Measurements from ENCODE around the gene B3GNT3.

The B3GNT3 gene

GRCh38 chr19:17749912-17750317 lies 45.0 kb upstream of the B3GNT3 start:
- Histone ChIP-seq H2AFZ (ENCODE audit: low read length) (no peak overlapping the region), H3K4me3 (ENCODE audit: low read length) (no peak overlapping the region), H3K9me2 (replicated peaks; ENCODE audit: insufficient read depth, low read length) (no peaks in the 10 kb centered on the region), H3K4me2 (ENCODE audit: low read depth, low read length) (no peak overlapping the region), H3K27me3 (replicated peaks; ENCODE audit: insufficient read depth, low read length) (no peaks in the 10 kb centered on the region), H3K9ac (ENCODE audit: low read length) (no peak overlapping the region), H3K27ac (ENCODE audit: low read length) (no peak overlapping the region), H3K4me1 (ENCODE audit: low read length) (peaks cover 14% of the 10 kb centered on the region), H3K36me3 (replicated peaks; ENCODE audit: insufficient read depth, low read length) (no peaks in the 10 kb centered on the region), H3K9me3 (replicated peaks; ENCODE audit: insufficient read depth, low read length) (no peaks in the 10 kb centered on the region), H3K79me2 (ENCODE audit: low read length) (no peaks in the 10 kb centered on the region), H3F3A (ENCODE audit: insufficient read depth, low read length) (0 out of 2 replicates have a peak, but pooled peaks cover 5% of the 10 kb centered on the region), H4K20me1 (ENCODE audit: insufficient read depth, low read length) (no peaks in the 10 kb centered on the region)
- TF ChIP-seq EZH2 (optimal IDR thresholded peaks at IDR 0.05; ENCODE audit: low read depth, low read length) (no peak), EZH2phosphoT487 (IDR thresholded peaks at IDR 0.05; ENCODE audit: low read length) (no peak)
- TF ChIP-seq, protein P1, sequence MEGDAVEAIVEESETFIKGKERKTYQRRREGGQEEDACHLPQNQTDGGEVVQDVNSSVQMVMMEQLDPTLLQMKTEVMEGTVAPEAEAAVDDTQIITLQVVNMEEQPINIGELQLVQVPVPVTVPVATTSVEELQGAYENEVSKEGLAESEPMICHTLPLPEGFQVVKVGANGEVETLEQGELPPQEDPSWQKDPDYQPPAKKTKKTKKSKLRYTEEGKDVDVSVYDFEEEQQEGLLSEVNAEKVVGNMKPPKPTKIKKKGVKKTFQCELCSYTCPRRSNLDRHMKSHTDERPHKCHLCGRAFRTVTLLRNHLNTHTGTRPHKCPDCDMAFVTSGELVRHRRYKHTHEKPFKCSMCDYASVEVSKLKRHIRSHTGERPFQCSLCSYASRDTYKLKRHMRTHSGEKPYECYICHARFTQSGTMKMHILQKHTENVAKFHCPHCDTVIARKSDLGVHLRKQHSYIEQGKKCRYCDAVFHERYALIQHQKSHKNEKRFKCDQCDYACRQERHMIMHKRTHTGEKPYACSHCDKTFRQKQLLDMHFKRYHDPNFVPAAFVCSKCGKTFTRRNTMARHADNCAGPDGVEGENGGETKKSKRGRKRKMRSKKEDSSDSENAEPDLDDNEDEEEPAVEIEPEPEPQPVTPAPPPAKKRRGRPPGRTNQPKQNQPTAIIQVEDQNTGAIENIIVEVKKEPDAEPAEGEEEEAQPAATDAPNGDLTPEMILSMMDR (IDR thresholded peaks at IDR 0.05; ENCODE audit: low read length): no peak
- DNase-seq: no peak

GRCh38 chr19:17751103-17751911 lies 43.6 kb upstream of the B3GNT3 start, which contains the start of gene FCHO1:
Gene FCHO1, plus strand, starts transcription at chr19:17751477. Its CDS starts 3,688 bp downstream, at chr19:17755165.
- Histone ChIP-seq H3K27me3 (replicated peaks; ENCODE audit: insufficient read depth, low read length) (no peaks in the 10 kb centered on the region), H3K9ac (ENCODE audit: low read length) (peak within 1 kb of the TSS; percentile 45), H2AFZ (ENCODE audit: low read length) (peak within 1 kb of the TSS; percentile 70), H3K36me3 (replicated peaks; ENCODE audit: insufficient read depth, low read length) (no peaks in the 10 kb centered on the region), H3K4me2 (ENCODE audit: low read depth, low read length) (peak within 1 kb of the TSS; percentile 74), H3K4me3 (ENCODE audit: low read length) (peak within 1 kb of the TSS; percentile 70), H3K9me2 (replicated peaks; ENCODE audit: insufficient read depth, low read length) (no peaks in the 10 kb centered on the region), H4K20me1 (ENCODE audit: insufficient read depth, low read length) (no peaks in the 10 kb centered on the region), H3K4me1 (ENCODE audit: low read length) (peaks cover 16% of the 10 kb centered on the region), H3K27ac (ENCODE audit: low read length) (peak within 1 kb of the TSS; percentile 76; the same call in 1 of the 2 replicates), H3K79me2 (ENCODE audit: low read length) (no peaks in the 10 kb centered on the region), H3F3A (ENCODE audit: insufficient read depth, low read length) (0 out of 2 replicates have a peak, but pooled peaks cover 5% of the 10 kb centered on the region), H3K9me3 (replicated peaks; ENCODE audit: insufficient read depth, low read length) (no peaks in the 10 kb centered on the region)
- TF ChIP-seq EZH2phosphoT487 (IDR thresholded peaks at IDR 0.05; ENCODE audit: low read length): no peak
- TF ChIP-seq, protein P1 (IDR thresholded peaks at IDR 0.05; ENCODE audit: low read length): no peak
- no peak for TF ChIP-seq EZH2 (optimal IDR thresholded peaks at IDR 0.05; ENCODE audit: low read depth, low read length)
- DNase-seq: peak; percentile 44

DNA sequence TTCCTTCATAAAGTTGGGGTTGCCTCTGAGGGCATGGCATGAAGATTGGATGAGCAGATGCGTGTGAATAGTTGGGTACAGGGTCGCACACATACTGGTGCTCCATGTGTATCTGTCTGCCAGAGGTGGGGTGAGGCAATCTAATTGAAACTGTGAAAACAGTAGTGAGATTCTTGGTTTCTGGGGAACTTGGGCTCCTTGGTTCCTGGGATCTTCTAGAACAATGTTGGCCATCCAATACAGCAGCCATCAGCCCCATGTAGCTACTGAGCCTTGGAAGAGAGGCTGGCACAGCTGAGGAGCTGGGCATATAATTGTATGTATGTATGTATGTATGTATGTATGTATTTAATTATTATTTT lies 43.0 kb upstream of the B3GNT3 start:
- Histone ChIP-seq H3K4me3 (ENCODE audit: low read length) (peak overlapping the region; percentile 70), H3K79me2 (ENCODE audit: low read length) (no peaks in the 10 kb centered on the region), H3K4me1 (ENCODE audit: low read length) (peaks cover 16% of the 10 kb centered on the region), H4K20me1 (ENCODE audit: insufficient read depth, low read length) (no peaks in the 10 kb centered on the region), H3K27me3 (replicated peaks; ENCODE audit: insufficient read depth, low read length) (no peaks in the 10 kb centered on the region), H3K9me3 (replicated peaks; ENCODE audit: insufficient read depth, low read length) (no peaks in the 10 kb centered on the region), H3K4me2 (ENCODE audit: low read depth, low read length) (peak overlapping the region; percentile 74), H3K27ac (ENCODE audit: low read length) (peak overlapping the region; percentile 76; the same call in 1 of the 2 replicates), H3F3A (ENCODE audit: insufficient read depth, low read length) (0 out of 2 replicates have a peak, but pooled peaks cover 5% of the 10 kb centered on the region), H3K36me3 (replicated peaks; ENCODE audit: insufficient read depth, low read length) (no peaks in the 10 kb centered on the region), H3K9me2 (replicated peaks; ENCODE audit: insufficient read depth, low read length) (no peaks in the 10 kb centered on the region), H3K9ac (ENCODE audit: low read length) (peak overlapping the region; percentile 45), H2AFZ (ENCODE audit: low read length) (peak overlapping the region; percentile 70)
- TF ChIP-seq EZH2phosphoT487 (IDR thresholded peaks at IDR 0.05; ENCODE audit: low read length) (no peak), EZH2 (optimal IDR thresholded peaks at IDR 0.05; ENCODE audit: low read depth, low read length) (no peak)
- TF ChIP-seq, protein P1 (IDR thresholded peaks at IDR 0.05; ENCODE audit: low read length): no peak
- DNase-seq: no peak

All from MM.1S (cell line).